ENCODE results near the gene CREBRF.

The CREBRF gene

DNA sequence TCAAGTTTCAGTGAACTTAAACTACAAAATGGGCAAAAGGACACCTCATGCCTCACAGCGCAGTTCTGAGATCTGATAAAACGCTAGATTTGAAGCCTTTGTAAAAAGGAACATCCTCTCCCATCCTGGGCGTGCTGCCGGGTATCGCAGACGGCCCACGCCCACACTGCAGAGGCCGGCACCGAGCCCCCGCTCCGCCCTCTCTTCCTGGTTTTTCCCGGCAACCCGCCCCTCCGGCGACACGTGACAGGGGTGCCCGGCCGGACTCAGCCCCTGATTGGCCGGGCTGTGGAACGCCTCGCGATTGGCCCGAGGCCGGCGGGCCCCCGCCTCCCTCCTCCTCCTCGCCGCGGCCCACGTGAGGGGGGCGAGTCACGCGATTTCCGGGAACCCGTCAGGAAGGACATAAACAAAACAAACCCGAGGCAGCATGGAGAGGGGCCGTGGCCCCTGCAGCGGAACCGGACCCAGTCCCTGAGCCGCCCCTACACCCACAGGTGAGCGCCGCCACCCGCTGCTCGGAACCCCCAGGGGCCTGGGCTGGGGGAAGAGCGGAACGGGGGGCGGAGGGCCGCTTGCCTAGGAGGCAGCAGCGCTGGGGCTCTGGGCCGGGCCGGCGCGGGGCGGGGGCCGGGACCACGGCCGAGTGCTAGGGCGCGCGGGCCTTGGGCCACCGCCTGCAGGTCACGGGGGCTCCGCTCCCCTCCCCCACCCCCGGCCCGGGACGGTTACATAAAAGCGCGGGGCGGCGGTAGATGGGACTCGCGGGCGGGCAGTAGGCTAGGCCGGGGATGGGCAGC lies at the start of gene CREBRF:
Gene CREBRF, plus strand, starts transcription at position 370 of the 800 bp plus-strand sequence. CDS start 24,424 bp downstream, outside the sequence.
- TF ChIP-seq GATA2 (IDR thresholded peaks at IDR 0.05; ENCODE audit: low read depth, low read length): no peak
- no peak for TF ChIP-seq GATA3 (IDR thresholded peaks at IDR 0.05; ENCODE audit: low read depth, low read length)

GRCh38 chr5:173010021-173010420 lies 46.1 kb upstream of the CREBRF start:
- TF ChIP-seq GATA3 (IDR thresholded peaks at IDR 0.05; ENCODE audit: low read depth, low read length): no peak
- TF ChIP-seq GATA2 (IDR thresholded peaks at IDR 0.05; ENCODE audit: low read depth, low read length): no peak

GRCh38 chr5:173010547-173011464 lies 45.3 kb upstream of the CREBRF start:
- TF ChIP-seq GATA2 (IDR thresholded peaks at IDR 0.05; ENCODE audit: low read depth, low read length): no peak
- no peak for TF ChIP-seq GATA3 (IDR thresholded peaks at IDR 0.05; ENCODE audit: low read depth, low read length)

GRCh38 chr5:173011566-173011965 lies 44.6 kb upstream of the CREBRF start:
- no peak for TF ChIP-seq GATA3 (IDR thresholded peaks at IDR 0.05; ENCODE audit: low read depth, low read length)
- TF ChIP-seq GATA2 (IDR thresholded peaks at IDR 0.05; ENCODE audit: low read depth, low read length): no peak

- no peak for TF ChIP-seq GATA2 (IDR thresholded peaks at IDR 0.05; ENCODE audit: low read depth, low read length)
Measured at GRCh38 chr5:173012882-173013281, 43.3 kb upstream of the CREBRF start.

- TF ChIP-seq GATA3 (IDR thresholded peaks at IDR 0.05; ENCODE audit: low read depth, low read length) (no peak), GATA2 (IDR thresholded peaks at IDR 0.05; ENCODE audit: low read depth, low read length) (no peak)
Measured at GRCh38 chr5:173014671-173015070, 41.5 kb upstream of the CREBRF start.

GRCh38 chr5:173015192-173015591 lies 41.0 kb upstream of the CREBRF start:
- TF ChIP-seq GATA2 (IDR thresholded peaks at IDR 0.05; ENCODE audit: low read depth, low read length) (no peak), GATA3 (IDR thresholded peaks at IDR 0.05; ENCODE audit: low read depth, low read length) (no peak)

GRCh38 chr5:173015598-173016455 lies 40.3 kb upstream of the CREBRF start:
- TF ChIP-seq GATA2 (IDR thresholded peaks at IDR 0.05; ENCODE audit: low read depth, low read length): no peak
- no peak for TF ChIP-seq GATA3 (IDR thresholded peaks at IDR 0.05; ENCODE audit: low read depth, low read length)

GRCh38 chr5:173016598-173017046 lies 39.5 kb upstream of the CREBRF start:
- TF ChIP-seq GATA2 (IDR thresholded peaks at IDR 0.05; ENCODE audit: low read depth, low read length) (no peak), GATA3 (IDR thresholded peaks at IDR 0.05; ENCODE audit: low read depth, low read length) (no peak)

GRCh38 chr5:173018358-173018757 lies 37.8 kb upstream of the CREBRF start:
- TF ChIP-seq GATA3 (IDR thresholded peaks at IDR 0.05; ENCODE audit: low read depth, low read length): no peak
- TF ChIP-seq GATA2 (IDR thresholded peaks at IDR 0.05; ENCODE audit: low read depth, low read length): no peak

DNA sequence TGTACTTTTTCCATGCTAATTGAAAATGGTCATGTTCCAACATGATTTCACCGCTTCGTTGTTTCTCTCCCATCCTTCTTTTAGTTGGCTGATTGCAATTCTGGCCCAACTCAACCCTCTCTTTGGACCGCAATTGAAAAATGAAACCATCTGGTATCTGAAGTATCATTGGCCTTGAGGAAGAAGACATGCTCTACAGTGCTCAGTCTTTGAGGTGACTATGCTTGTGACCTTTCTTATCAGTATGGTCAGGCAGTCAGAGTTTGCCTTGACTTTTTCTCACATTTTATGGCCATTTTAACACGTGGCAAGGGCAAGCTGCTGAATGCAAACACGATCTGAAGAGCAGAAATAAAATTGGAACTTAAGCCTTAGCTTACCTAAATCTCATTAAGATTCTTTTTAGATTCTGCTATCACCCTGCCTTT lies 36.0 kb upstream of the CREBRF start:
- TF ChIP-seq GATA3 (IDR thresholded peaks at IDR 0.05; ENCODE audit: low read depth, low read length): no peak

DNA sequence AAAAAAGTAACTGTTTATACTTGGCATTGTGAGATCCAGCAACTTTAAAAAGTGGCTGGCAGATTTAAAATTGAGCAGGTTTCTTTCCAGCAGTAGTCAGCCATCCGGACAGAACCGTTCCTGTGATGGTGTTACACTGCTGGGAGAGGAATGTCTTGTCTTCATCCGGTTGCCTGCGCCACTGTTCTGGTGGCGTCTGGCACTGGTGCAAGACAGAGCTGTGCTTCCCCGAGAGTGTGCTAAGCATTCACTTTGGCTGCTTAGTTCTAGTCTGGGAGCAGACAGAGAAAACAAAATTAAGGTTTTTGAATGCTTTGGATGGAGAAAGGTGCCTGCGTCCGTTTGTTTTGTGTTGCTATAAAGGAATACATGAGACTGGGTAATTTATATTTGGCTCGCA lies 35.5 kb upstream of the CREBRF start:
- TF ChIP-seq GATA3 (IDR thresholded peaks at IDR 0.05; ENCODE audit: low read depth, low read length): no peak
- no peak for TF ChIP-seq GATA2 (IDR thresholded peaks at IDR 0.05; ENCODE audit: low read depth, low read length)

GRCh38 chr5:173025651-173026050 lies 30.5 kb upstream of the CREBRF start:
- TF ChIP-seq GATA2 (IDR thresholded peaks at IDR 0.05; ENCODE audit: low read depth, low read length): no peak
- no peak for TF ChIP-seq GATA3 (IDR thresholded peaks at IDR 0.05; ENCODE audit: low read depth, low read length)

GRCh38 chr5:173027905-173028304 lies 28.2 kb upstream of the CREBRF start:
- no peak for TF ChIP-seq GATA2 (IDR thresholded peaks at IDR 0.05; ENCODE audit: low read depth, low read length)
- TF ChIP-seq GATA3 (IDR thresholded peaks at IDR 0.05; ENCODE audit: low read depth, low read length): no peak
